Stimulated activated CD8-positive, alpha-beta memory T cell treated with anti-CD3 and anti-CD28 coated beads, Interleukin-2, amount 100 ng/mL, for 48 hours (primary cell): ENCODE measurements around the gene PPP1R13B.
"Not testable (repeated sequence)": the region's sequence is repeated elsewhere in the genome, so short reads cannot be mapped to it uniquely, and the experiment has no call there.

ENCODE experiments used
- DNase-seq, 2 donors: peaks; one replicate each; pipeline ENCODE4 v3.0.0-alpha.2; 2020; ENCODE audit warnings: low read depth in 2 of 2

Gene PPP1R13B

GRCh38 chr14:103847451-103848174 lies at the start of gene PPP1R13B:
Gene PPP1R13B (minus strand): TSS chr14:103847575. CDS start chr14:103847307, 268 bp downstream.
- peak; percentile 93 for DNase-seq

GRCh38 chr14:103896578-103896977 lies 49.2 kb upstream of the PPP1R13B start:
- no peak for DNase-seq

DNA sequence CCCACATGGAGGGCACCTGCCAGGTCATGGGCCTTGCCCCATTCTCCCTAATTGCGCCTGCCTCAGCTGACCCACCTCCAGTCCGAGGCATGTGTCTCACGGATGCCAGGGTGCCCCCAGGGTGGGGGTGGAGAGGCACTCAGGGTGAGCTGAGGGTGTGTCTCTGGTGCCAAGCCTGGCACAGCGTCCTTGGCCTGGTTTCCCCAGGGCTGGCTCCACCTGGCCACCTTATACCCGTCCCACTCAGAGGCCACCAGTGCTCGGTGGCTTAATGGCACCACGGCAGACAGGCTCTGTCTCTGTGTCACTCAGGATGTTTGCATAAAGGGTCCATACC lies 47.3 kb upstream of the PPP1R13B start:
- DNase-seq, result no peak

DNA sequence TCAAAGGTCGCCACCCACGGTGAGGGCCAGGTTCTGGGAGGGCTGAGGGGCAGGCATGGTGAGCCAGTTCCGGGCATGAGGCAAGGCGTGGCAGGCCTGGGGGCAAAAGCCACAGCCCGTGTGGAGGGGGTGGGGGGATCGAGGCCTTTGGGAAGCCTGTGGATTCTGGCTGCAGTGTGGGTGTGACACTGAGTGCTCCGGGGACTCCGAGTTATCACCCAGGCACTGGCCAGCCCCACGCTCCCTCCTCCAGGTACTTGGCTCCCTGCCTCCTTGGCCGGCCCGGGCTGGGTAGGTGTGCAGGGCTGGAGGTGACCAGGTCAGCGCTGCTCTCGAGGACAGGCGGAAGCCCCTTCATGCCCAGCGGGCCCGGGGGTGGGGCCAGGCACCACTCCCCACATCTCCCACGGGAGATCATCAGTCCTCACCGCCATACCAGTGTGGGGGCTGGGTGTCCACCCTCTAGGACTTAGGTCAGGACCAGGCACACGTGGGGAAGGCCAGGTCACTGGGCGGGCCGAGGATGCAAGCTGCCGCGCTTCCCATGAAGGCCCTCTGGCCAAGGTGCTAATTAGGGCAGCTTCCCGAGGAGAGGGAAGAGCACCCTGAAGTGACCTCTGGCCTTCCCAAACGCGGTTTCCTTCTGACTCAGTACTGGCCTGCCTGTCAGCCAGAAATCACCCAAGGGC lies 46.8 kb upstream of the PPP1R13B start:
- no peak for DNase-seq

- no peak for DNase-seq
Observed at GRCh38 chr14:103892247-103892646, 44.9 kb upstream of the PPP1R13B start.

- DNase-seq, result no peak
Observed at GRCh38 chr14:103891667-103892215, 44.4 kb upstream of the PPP1R13B start.

DNA sequence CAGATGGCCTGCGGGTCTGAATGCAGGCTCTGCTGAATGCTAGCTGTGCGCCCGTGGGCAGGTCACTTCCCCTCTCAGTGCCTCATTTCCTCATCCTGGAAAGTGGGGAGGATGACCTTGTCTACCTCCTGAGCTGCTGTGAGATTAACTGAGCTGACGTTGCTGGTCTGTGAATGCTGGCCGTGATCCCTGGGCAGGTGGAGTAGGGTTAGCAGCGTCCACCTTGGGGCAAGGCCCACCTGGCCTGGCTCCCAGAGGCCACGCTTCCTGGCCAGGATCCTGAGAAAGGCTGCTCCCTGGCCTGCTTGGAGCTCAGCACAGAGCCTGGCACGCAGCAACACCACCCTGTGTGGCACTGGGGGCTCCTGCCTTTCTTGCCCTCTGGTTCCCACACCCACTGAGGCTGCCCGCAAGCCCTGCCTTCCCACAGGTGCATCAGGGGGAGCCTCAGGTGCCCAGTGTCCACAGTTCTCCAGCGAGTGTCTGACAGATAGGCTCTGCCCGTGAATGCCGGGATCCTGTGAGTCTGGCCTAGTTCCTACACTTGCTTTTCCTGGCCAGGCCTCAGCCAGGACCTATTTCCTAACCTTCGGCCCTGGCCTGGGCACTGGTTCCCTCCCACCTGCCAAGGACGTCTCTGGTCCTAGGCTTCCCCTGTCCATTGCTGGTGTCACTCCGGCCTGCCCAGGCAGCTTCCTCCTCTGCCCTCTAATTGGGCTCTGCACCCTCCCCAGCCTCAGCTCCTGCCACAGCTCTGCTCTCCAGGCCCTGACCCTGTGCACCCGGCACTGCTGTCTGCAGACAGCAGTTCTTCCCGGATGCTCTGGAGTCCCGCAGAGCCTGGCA lies 43.7 kb upstream of the PPP1R13B start:
- DNase-seq, result no peak

GRCh38 chr14:103890052-103890371 lies 42.6 kb upstream of the PPP1R13B start:
- DNase-seq, result no peak

- no peak for DNase-seq
Observed at GRCh38 chr14:103889313-103890051, 42.1 kb upstream of the PPP1R13B start.

DNA sequence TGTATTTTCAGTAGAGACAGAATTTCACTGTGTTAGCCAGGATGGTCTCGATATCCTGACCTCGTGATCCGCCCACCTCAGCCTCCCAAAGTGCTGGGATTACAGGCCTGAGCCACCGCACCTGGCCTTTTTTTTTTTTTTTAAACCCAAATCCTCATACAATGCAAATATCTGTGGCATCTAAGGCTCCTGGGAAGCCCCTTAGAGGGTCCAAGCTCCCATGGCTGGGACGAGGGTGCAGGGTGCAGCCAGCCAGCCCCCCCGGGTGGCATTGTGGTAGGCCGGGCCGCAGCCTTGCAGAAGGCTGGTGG lies 41.6 kb upstream of the PPP1R13B start:
- DNase-seq, result not testable (repeated sequence)

DNA sequence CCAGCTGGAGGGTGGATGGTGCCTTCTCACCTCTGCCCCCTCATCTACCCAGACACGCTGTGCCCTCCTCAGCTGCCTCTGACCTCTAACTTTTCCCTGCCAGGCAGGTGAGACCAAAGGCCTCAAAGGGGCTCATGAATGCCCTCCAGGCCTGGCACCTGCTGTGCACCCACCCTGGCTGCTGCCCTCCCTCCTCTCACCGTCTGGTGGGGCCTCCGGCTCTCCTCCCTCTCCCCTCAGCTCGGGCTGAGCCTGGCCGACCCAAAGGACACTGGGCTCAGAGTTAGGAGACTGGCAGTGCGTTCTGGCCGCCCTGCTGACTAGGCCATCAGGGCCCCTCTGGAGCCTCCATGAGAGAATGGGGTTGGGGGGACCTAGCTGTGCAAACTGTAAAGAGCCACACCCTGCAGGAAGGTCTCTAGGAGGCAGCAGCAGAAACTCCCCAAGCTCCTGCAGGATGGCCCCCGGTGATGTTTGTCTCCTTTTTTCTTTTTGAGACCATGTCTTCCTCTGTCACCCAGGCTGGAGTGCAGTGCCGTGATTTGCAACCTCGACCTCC lies 40.3 kb upstream of the PPP1R13B start:
- DNase-seq, result no peak

- no peak for DNase-seq
Observed at GRCh38 chr14:103887170-103887501, 39.8 kb upstream of the PPP1R13B start.

- DNase-seq, result no peak
Observed at GRCh38 chr14:103886304-103887169, 39.2 kb upstream of the PPP1R13B start.

- no peak for DNase-seq
Observed at GRCh38 chr14:103885509-103885932, 38.1 kb upstream of the PPP1R13B start.

DNA sequence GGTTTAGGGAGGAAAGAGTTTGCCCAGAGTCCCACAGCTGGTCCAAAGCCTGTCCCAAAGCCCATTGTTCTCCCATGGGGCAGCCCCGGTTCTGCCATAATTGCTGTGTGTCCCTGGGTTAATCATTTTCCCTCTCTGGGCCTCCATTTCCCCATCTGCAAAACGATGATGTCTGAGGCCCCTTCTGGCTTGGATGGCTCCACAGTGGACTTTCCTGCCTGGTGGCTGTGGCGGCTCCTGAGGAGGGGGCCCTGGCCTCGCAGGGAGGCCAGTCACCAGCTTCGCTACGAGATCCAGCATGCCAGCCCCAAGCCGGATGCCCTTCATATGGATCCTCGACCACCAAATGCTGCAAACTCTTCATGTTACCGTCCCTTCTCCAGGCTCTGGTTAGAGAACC lies 37.5 kb upstream of the PPP1R13B start:
- DNase-seq, result no peak

DNA sequence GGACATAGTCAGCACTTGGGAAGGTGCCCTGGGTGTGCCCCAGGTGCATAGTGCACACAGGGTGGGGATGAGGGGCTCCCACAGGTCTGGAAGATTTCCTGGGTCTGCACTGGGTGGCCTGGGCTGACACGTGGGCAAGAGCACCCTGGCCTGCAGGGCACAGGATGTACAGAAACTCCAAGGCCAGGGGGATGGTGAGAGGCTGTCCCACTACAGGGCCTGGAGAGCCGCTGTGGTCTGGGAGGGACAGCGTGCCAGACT lies 35.8 kb upstream of the PPP1R13B start:
- no peak for DNase-seq

DNA sequence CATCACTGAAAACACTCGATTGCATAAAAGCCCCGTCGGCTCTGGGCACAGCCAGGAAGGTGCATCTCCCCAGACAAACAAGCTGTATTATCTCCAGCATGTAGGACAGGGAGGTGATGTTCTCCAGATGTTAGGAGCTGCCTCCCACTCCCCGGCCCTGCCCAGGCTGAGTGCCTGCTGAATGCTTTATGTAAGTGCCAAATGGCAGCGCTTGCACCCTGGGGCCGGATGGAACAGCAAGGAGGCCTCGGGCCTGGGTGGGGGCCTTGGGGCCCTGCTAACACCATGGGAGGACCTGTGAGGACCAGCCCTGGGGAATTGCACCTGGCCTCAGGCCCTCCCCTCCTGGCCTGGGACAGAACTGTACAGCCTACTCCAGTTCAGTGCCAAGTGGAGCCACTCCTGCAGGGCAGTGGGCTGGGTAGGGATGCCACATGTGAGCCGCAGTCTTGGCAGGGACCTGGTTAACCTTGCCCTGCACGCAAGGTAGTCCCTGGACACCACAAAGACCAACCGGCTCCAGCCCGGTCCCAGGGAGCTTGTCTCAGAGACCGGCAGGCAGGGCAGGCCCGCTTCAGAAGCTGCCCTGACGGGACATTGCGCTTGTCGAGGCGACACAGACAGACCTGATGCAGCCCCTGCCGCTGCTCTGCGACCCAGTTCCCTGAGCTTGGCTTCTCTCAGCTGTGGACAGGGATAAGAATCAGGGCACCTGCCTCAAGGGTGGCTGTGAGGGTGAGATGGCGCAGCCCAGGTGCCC lies 35.3 kb upstream of the PPP1R13B start:
- no peak for DNase-seq

DNA sequence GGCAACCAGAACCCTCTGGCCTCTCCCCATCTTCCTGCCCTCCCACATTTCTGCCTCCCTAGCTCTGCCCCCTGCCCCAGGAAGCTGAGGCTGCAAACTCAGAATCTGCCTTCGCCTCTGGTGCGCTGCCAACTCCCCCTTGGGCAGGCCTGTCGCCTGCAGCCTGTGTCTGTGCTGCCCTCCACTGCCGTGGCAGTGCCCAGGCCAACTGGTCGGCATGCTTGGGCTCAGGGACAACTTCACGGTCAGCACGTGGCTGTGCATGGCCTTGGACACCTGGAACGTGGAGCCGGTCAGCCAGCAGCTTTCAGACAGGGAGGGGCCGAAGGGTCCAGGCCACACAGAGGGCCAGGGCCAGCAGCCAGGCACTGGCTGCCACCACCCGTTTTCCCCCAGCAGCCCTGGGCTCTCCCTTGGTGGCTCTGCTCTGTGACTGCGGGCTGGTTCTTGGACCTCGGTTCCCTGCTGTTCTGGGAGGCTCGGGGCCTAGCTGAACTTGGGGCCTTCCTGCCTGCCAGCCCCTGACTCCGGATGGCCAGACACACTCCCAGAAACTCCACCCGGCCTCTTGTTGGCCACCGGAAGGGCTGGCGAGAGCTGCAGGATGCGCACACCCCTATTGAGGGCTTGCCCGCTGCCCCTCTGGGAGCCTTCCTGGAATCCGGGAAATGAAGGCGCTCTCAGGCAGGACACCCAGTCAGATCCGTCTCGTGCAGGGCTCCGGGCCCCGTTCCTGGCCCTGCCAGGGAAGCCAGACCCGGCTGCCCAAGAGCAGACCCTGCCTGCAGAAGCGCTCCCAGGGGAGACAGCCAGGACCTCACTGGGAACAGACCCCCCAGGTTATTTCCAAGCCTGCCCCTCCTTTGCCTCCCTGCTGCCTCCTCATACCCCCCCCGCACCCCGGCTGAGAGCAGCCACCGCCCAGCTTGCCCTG lies 34.2 kb upstream of the PPP1R13B start:
- DNase-seq, result no peak
